WTC11 (cell line): ENCODE data around the gene SNX32. TPM values are rescaled to one million over a fixed set of nuclear protein-coding genes. Genes with fewer than 3 reads are reported as not detected.

Experiments used
- ARID4B ChIP-seq: sonication (generic); formaldehyde crosslinking; IDR thresholded peaks from 2 replicates; pipeline ENCODE4 v1.8.0; 2023; ENCODE audit warnings: missing genetic modification reagents, mild to moderate bottlenecking, borderline replicate concordance
- ATF2 ChIP-seq: sonication (generic); formaldehyde crosslinking; IDR thresholded peaks from 2 replicates; pipeline ENCODE4 v1.8.1; 2022; ENCODE audit warnings: low read depth, missing genetic modification reagents, borderline replicate concordance
- ATF6 ChIP-seq: sonication (generic); formaldehyde crosslinking; IDR thresholded peaks from 2 replicates; pipeline ENCODE4 v1.8.1; 2023; ENCODE audit warnings: mild to moderate bottlenecking, missing genetic modification reagents
- CBFB ChIP-seq: sonication (generic); formaldehyde crosslinking; IDR thresholded peaks from 2 replicates; pipeline ENCODE4 v1.8.1; 2022; ENCODE audit warnings: mild to moderate bottlenecking, low read depth, missing genetic modification reagents
- CREB1 ChIP-seq: sonication (generic); formaldehyde crosslinking; IDR thresholded peaks from 2 replicates; pipeline ENCODE4 v1.8.0; 2023; ENCODE audit warnings: mild to moderate bottlenecking, missing genetic modification reagents
- E2F5 ChIP-seq: sonication (generic); formaldehyde crosslinking; IDR thresholded peaks from 2 replicates; pipeline ENCODE4 v1.8.1; 2022; ENCODE audit warnings: mild to moderate bottlenecking, moderate library complexity, missing genetic modification reagents
- ELF4 ChIP-seq: sonication (generic); formaldehyde crosslinking; IDR thresholded peaks from 2 replicates; pipeline ENCODE4 v1.8.1; 2022; ENCODE audit warnings: low read depth, mild to moderate bottlenecking, moderate library complexity, missing genetic modification reagents
- EMX1 ChIP-seq: fragments of 250-450 bp; sonication (Bioruptor Pico); IDR thresholded peaks from 2 replicates; pipeline ENCODE4 v1.8.0; 2021; ENCODE audit warnings: mild to moderate bottlenecking
- ETV6 ChIP-seq: sonication (generic); formaldehyde crosslinking; IDR thresholded peaks from 2 replicates; pipeline ENCODE4 v1.8.1; 2022; ENCODE audit warnings: mild to moderate bottlenecking, missing genetic modification reagents
- FOXK1 ChIP-seq: sonication (generic); formaldehyde crosslinking; IDR thresholded peaks from 2 replicates; pipeline ENCODE4 v1.8.0; 2022; ENCODE audit warnings: mild to moderate bottlenecking, moderate library complexity, missing genetic modification reagents
- GTF2I ChIP-seq: fragments of 250-450 bp; sonication (Bioruptor Pico); conservative IDR thresholded peaks from 2 replicates; pipeline ENCODE4 v1.4.0; 2021; ENCODE audit warnings: mild to moderate bottlenecking
- IRF2 ChIP-seq: sonication (generic); formaldehyde crosslinking; IDR thresholded peaks from 2 replicates; pipeline ENCODE4 v1.8.0; 2022; ENCODE audit warnings: low read depth, missing genetic modification reagents, borderline replicate concordance
- JAZF1 ChIP-seq: fragments of 250-450 bp; sonication (Bioruptor Pico); IDR thresholded peaks from 2 replicates; pipeline ENCODE4 v1.9.0; 2021; ENCODE audit warnings: moderate library complexity, mild to moderate bottlenecking, inconsistent platforms
- JUN ChIP-seq: sonication (generic); formaldehyde crosslinking; IDR thresholded peaks from 2 replicates; pipeline ENCODE4 v1.8.0; 2023; ENCODE audit warnings: mild to moderate bottlenecking, missing genetic modification reagents
- KAT7 ChIP-seq: sonication (generic); formaldehyde crosslinking; IDR thresholded peaks from 2 replicates; pipeline ENCODE4 v1.8.1; 2023; ENCODE audit warnings: missing genetic modification reagents, mild to moderate bottlenecking, borderline replicate concordance
- MAX ChIP-seq: sonication (generic); formaldehyde crosslinking; IDR thresholded peaks from 2 replicates; pipeline ENCODE4 v1.8.0; 2022; ENCODE audit warnings: mild to moderate bottlenecking, missing genetic modification reagents
- NR1H2 ChIP-seq: sonication (generic); formaldehyde crosslinking; IDR thresholded peaks from 2 replicates; pipeline ENCODE4 v1.9.0; 2021; ENCODE audit warnings: mild to moderate bottlenecking, moderate library complexity, missing genetic modification reagents
- NR2C2 ChIP-seq: sonication (generic); formaldehyde crosslinking; IDR thresholded peaks from 2 replicates; pipeline ENCODE4 v1.8.0; 2022; ENCODE audit warnings: mild to moderate bottlenecking, missing genetic modification reagents
- NR3C1 ChIP-seq: sonication (generic); formaldehyde crosslinking; conservative IDR thresholded peaks from 2 replicates; pipeline ENCODE4 v1.8.1; 2023; ENCODE audit warnings: low read depth, mild to moderate bottlenecking, missing genetic modification reagents
- PREB ChIP-seq: sonication (generic); formaldehyde crosslinking; IDR thresholded peaks from 2 replicates; pipeline ENCODE4 v1.8.1; 2022; ENCODE audit warnings: mild to moderate bottlenecking, missing genetic modification reagents, moderate library complexity, borderline replicate concordance
- PRRX2 ChIP-seq: fragments of 250-450 bp; sonication (Bioruptor Pico); IDR thresholded peaks from 2 replicates; pipeline ENCODE4 v1.8.0; 2021; ENCODE audit warnings: mild to moderate bottlenecking
- SMAD4 ChIP-seq: sonication (generic); formaldehyde crosslinking; IDR thresholded peaks from 2 replicates; pipeline ENCODE4 v1.8.0; 2022; ENCODE audit warnings: mild to moderate bottlenecking, missing genetic modification reagents
- STAT6 ChIP-seq: sonication (generic); formaldehyde crosslinking; conservative IDR thresholded peaks from 2 replicates; pipeline ENCODE4 v1.8.1; 2023; ENCODE audit warnings: mild to moderate bottlenecking, low read depth, missing genetic modification reagents, moderate library complexity
- USF1 ChIP-seq: sonication (generic); formaldehyde crosslinking; IDR thresholded peaks from 2 replicates; pipeline ENCODE4 v1.8.0; 2022; ENCODE audit warnings: mild to moderate bottlenecking, missing genetic modification reagents
- ZNF512 ChIP-seq: sonication (generic); formaldehyde crosslinking; IDR thresholded peaks from 2 replicates; pipeline ENCODE4 v1.8.1; 2022; ENCODE audit warnings: missing genetic modification reagents, borderline replicate concordance
- total RNA-seq: library from RNA; stranded (reverse); gene quantifications from 3 replicates; pipeline ENCODE4 v1.2.3, GENCODE V29; 2021

SNX32 gene
- total RNA-seq, 1 experiment from 2014 or later: 2.9 TPM

- TF ChIP-seq USF1 (CRISPR knock-in tag) (no peak), ATF2 (CRISPR knock-in tag) (no peak), ZNF512 (CRISPR knock-in tag) (0 out of 2 replicates have a peak, but pooled peaks have one; percentile 23), NR1H2 (no peak), ETV6 (0 out of 2 replicates have a peak, but pooled peaks have one; percentile 8), CBFB (CRISPR knock-in tag) (no peak), NR3C1 (CRISPR knock-in tag) (no peak), KAT7 (no peak), GTF2I (CRISPR knock-in tag) (no peak), MAX (no peak), CREB1 (CRISPR knock-in tag) (no peak), PRRX2 (no peak), IRF2 (CRISPR knock-in tag) (no peak), ATF6 (CRISPR knock-in tag) (no peak), JAZF1 (no peak), JUN (CRISPR knock-in tag) (no peak), NR2C2 (CRISPR knock-in tag) (no peak), FOXK1 (CRISPR knock-in tag) (peak; percentile 82), ARID4B (CRISPR knock-in tag) (no peak), PREB (no peak), EMX1 (CRISPR knock-in tag) (no peak), STAT6 (CRISPR knock-in tag) (no peak), SMAD4 (CRISPR knock-in tag) (no peak), E2F5 (CRISPR knock-in tag) (no peak), ELF4 (CRISPR knock-in tag) (no peak)
Observed at GRCh38 chr11:65884716-65885092, 50.9 kb downstream of the SNX32 start (continued).
